Astrocyte (in vitro differentiated cells and primary cell): ENCODE results near the gene FTCD. TPM values are rescaled to one million over a fixed set of nuclear protein-coding genes. Genes with fewer than 3 reads are reported as not detected.

Experiments
- DNase-seq: peaks from one replicate; pipeline ENCODE4 v3.0.0-alpha.2; 2010; ENCODE audit warnings: low read depth
- FAIRE-seq: peaks from 2 replicates; lab custom pipeline; 2011; peaks lifted over from hg19 to GRCh38; lab: Jason Lieb, UNC
- H2AFZ ChIP-seq: 2 replicates; pipeline ENCODE4 v1.6.0; 2012; ENCODE audit warnings: low read depth, low read length, inconsistent platforms
- H3K27ac ChIP-seq: 2 replicates; pipeline ENCODE4 v1.5.1; 2011; ENCODE audit warnings: low read depth, low read length, inconsistent platforms
- H3K27me3 ChIP-seq: 2 replicates; pipeline ENCODE4 v1.6.0; 2011; ENCODE audit warnings: low read length, inconsistent platforms; ENCODE audit not compliant: insufficient read depth
- H3K36me3 ChIP-seq: 2 replicates; pipeline ENCODE4 v1.5.1; 2011; ENCODE audit warnings: low read length, inconsistent platforms; ENCODE audit not compliant: insufficient read depth
- H3K4me1 ChIP-seq: 2 replicates; pipeline ENCODE4 v1.5.1; 2011; ENCODE audit warnings: low read length, inconsistent platforms; ENCODE audit not compliant: insufficient read depth
- H3K4me2 ChIP-seq: 2 replicates; pipeline ENCODE4 v1.6.0; 2012; ENCODE audit warnings: low read length, inconsistent platforms
- H3K4me3 ChIP-seq: 2 replicates; pipeline ENCODE4 v1.5.1; 2011; ENCODE audit warnings: low read depth, mild to moderate bottlenecking, low read length, inconsistent platforms; ENCODE audit not compliant: insufficient read depth
- H3K79me2 ChIP-seq: 2 replicates; pipeline ENCODE4 v1.6.0; 2012; ENCODE audit warnings: mild to moderate bottlenecking, low read length, inconsistent platforms; ENCODE audit not compliant: insufficient read depth
- H3K9ac ChIP-seq: 2 replicates; pipeline ENCODE4 v1.6.0; 2012; ENCODE audit warnings: mild to moderate bottlenecking, low read length, inconsistent platforms
- H3K9me3 ChIP-seq: 2 replicates; pipeline ENCODE4 v1.5.1; 2012; ENCODE audit warnings: low read depth, mild to moderate bottlenecking, low read length, inconsistent platforms; ENCODE audit not compliant: insufficient read depth
- H4K20me1 ChIP-seq: 2 replicates; pipeline ENCODE4 v1.6.0; 2012; ENCODE audit warnings: low read length, inconsistent platforms; ENCODE audit not compliant: insufficient read depth
- H3K27ac Mint-ChIP-seq: one replicate; pipeline ENCODE4 v1.8.0; 2021; ENCODE audit warnings: mild to moderate bottlenecking, mixed read lengths; ENCODE audit not compliant: unreplicated experiment
- H3K27me3 Mint-ChIP-seq: one replicate; pipeline ENCODE4 v1.8.0; 2021; ENCODE audit warnings: low read depth, mixed read lengths; ENCODE audit not compliant: unreplicated experiment
- H3K36me3 Mint-ChIP-seq: one replicate; pipeline ENCODE4 v1.8.0; 2021; ENCODE audit warnings: low read depth, mixed read lengths; ENCODE audit not compliant: unreplicated experiment
- H3K4me1 Mint-ChIP-seq: one replicate; pipeline ENCODE4 v1.8.0; 2021; ENCODE audit warnings: low read depth, mixed read lengths; ENCODE audit not compliant: unreplicated experiment
- H3K4me3 Mint-ChIP-seq: one replicate; pipeline ENCODE4 v1.8.0; 2021; ENCODE audit warnings: mild to moderate bottlenecking, moderate library complexity, mixed read lengths; ENCODE audit not compliant: unreplicated experiment
- H3K9me3 Mint-ChIP-seq: one replicate; pipeline ENCODE4 v1.8.0; 2021; ENCODE audit warnings: mild to moderate bottlenecking, mixed read lengths; ENCODE audit not compliant: unreplicated experiment
- CTCF ChIP-seq: IDR thresholded peaks from 2 replicates; pipeline ENCODE4 v1.5.1; 2011; ENCODE audit warnings: low read depth, mild to moderate bottlenecking, inconsistent platforms, low read length, moderate library complexity; ENCODE audit not compliant: insufficient read depth
- EZH2 ChIP-seq: IDR thresholded peaks from 2 replicates; pipeline ENCODE4 v1.6.1; 2012; ENCODE audit warnings: mild to moderate bottlenecking, low read length, inconsistent platforms; ENCODE audit not compliant: insufficient read depth
- total RNA-seq: library from RNA; stranded (reverse); gene quantifications from 2 replicates; pipeline ENCODE4 v1.2.1, GENCODE V29; 2021

FTCD gene
- total RNA-seq, 1 donor from 2014 or later = 1.9 TPM

GRCh38 chr21:46136739-46137349 lies 18.5 kb downstream of the FTCD start:
- Histone ChIP-seq H3K4me2 (no peak overlapping the region), H3K27me3 (no peaks in the 10 kb centered on the region), H3K4me1 (no peaks in the 10 kb centered on the region), H4K20me1 (peaks cover 8% of the 10 kb centered on the region), H3K79me2 (no peaks in the 10 kb centered on the region), H3K4me3 (no peak overlapping the region), H2AFZ (no peak overlapping the region), H3K36me3 (no peaks in the 10 kb centered on the region), H3K9ac (no peak overlapping the region), H3K27ac (no peak overlapping the region), H3K9me3 (peaks cover 4% of the 10 kb centered on the region)
- no peaks in the 10 kb centered on the region for H3K9me3 Mint-ChIP-seq
- no peaks in the 10 kb centered on the region for H3K4me1 Mint-ChIP-seq
- TF ChIP-seq CTCF (no peak), EZH2 (no peak)
- no peak overlapping the region for H3K4me3 Mint-ChIP-seq
- FAIRE-seq (no peak), DNase-seq (no peak)
- no peaks in the 10 kb centered on the region for H3K36me3 Mint-ChIP-seq
- peaks cover 18% of the 10 kb centered on the region for H3K27me3 Mint-ChIP-seq
- H3K27ac Mint-ChIP-seq = no peak overlapping the region

- H3K4me3 ChIP-seq = no peak overlapping the region
- H3K4me1 Mint-ChIP-seq = no peaks in the 10 kb centered on the region
- H3K9me3 ChIP-seq = peaks cover 4% of the 10 kb centered on the region
- FAIRE-seq (no peak), DNase-seq (no peak)
- TF ChIP-seq CTCF = no peak
- TF ChIP-seq EZH2 = no peak
- H3K9ac ChIP-seq = no peak overlapping the region
- H3K4me2 ChIP-seq = no peak overlapping the region
- no peaks in the 10 kb centered on the region for H3K36me3 Mint-ChIP-seq
- H3K36me3 ChIP-seq = no peaks in the 10 kb centered on the region
- no peaks in the 10 kb centered on the region for H3K79me2 ChIP-seq
- H3K4me1 ChIP-seq = no peaks in the 10 kb centered on the region
- no peaks in the 10 kb centered on the region for H3K9me3 Mint-ChIP-seq
- H4K20me1 ChIP-seq = peaks cover 16% of the 10 kb centered on the region
- no peaks in the 10 kb centered on the region for H3K27me3 ChIP-seq
- H3K27me3 Mint-ChIP-seq = peaks cover 17% of the 10 kb centered on the region
- H2AFZ ChIP-seq = no peak overlapping the region
- no peak overlapping the region for H3K27ac ChIP-seq
- H3K27ac Mint-ChIP-seq = no peak overlapping the region
- no peak overlapping the region for H3K4me3 Mint-ChIP-seq
Measured at GRCh38 chr21:46135782-46136395, 19.5 kb downstream of the FTCD start.
